ENCODE data around the gene PCDHGB3.
"Not testable (repeated sequence)": the region's sequence is repeated elsewhere in the genome, so short reads cannot be mapped to it uniquely, and the experiment has no call there.

Gene PCDHGB3

GRCh38 chr5:141393267-141393666 is 23.2 kb downstream of the PCDHGB3 start:
- DNase-seq, result no peak

- not testable (repeated sequence) for DNase-seq
Observed at GRCh38 chr5:141394401-141395187, 24.6 kb downstream of the PCDHGB3 start.

- peak; percentile 41 for DNase-seq
Observed at GRCh38 chr5:141397756-141398551, 27.9 kb downstream of the PCDHGB3 start, which contains the start of gene PCDHGB5. TSS of gene PCDHGB5 (plus strand) at chr5:141397947. CDS start at chr5:141398128, 181 bp downstream.

GRCh38 chr5:141398608-141399007 is 28.6 kb downstream of the PCDHGB3 start:
- DNase-seq, result no peak

- DNase-seq, result no peak
Observed at GRCh38 chr5:141399555-141400258, 29.7 kb downstream of the PCDHGB3 start.

- no peak for DNase-seq
Observed at GRCh38 chr5:141402553-141403243, 32.7 kb downstream of the PCDHGB3 start, which contains the start of gene PCDHGA9. TSS of gene PCDHGA9 (plus strand) at chr5:141402778. CDS start at chr5:141402953, 175 bp downstream.

- no peak for DNase-seq
Observed at GRCh38 chr5:141403387-141403786, 33.3 kb downstream of the PCDHGB3 start.

- DNase-seq, result peak; percentile 31
Observed at GRCh38 chr5:141407790-141408505, 37.9 kb downstream of the PCDHGB3 start, which contains the start of gene PCDHGB6. TSS of gene PCDHGB6 (plus strand) at chr5:141408021. CDS start at chr5:141408203, 182 bp downstream.

- no peak for DNase-seq
Observed at GRCh38 chr5:141409598-141410306, 39.7 kb downstream of the PCDHGB3 start.

GRCh38 chr5:141411575-141411974 is 41.5 kb downstream of the PCDHGB3 start:
- no peak for DNase-seq

- peak; percentile 61 for DNase-seq
Observed at GRCh38 chr5:141412854-141413539, 43.0 kb downstream of the PCDHGB3 start, which contains the start of gene PCDHGA10. TSS of gene PCDHGA10 (plus strand) at chr5:141412987. CDS start at chr5:141413176, 189 bp downstream.

GRCh38 chr5:141413540-141414069 is 43.6 kb downstream of the PCDHGB3 start:
- no peak for DNase-seq

GRCh38 chr5:141414548-141415274 is 44.7 kb downstream of the PCDHGB3 start:
- not testable (repeated sequence) for DNase-seq

GRCh38 chr5:141415275-141415618 is 45.2 kb downstream of the PCDHGB3 start:
- not testable (repeated sequence) for DNase-seq

- DNase-seq, result peak; percentile 46
Observed at GRCh38 chr5:141417494-141418172, 47.6 kb downstream of the PCDHGB3 start, which contains the start of gene PCDHGB7. TSS of gene PCDHGB7 (plus strand) at chr5:141417677. CDS start at chr5:141417860, 183 bp downstream.

- no peak for DNase-seq
Observed at GRCh38 chr5:141419074-141419880, 49.2 kb downstream of the PCDHGB3 start.

- peak; percentile 37 for DNase-seq
Observed at GRCh38 chr5:141420855-141421488, 50.9 kb downstream of the PCDHGB3 start, which contains the start of gene PCDHGA11. TSS of gene PCDHGA11 (plus strand) at chr5:141421051. CDS start at chr5:141421228, 177 bp downstream.

Data from activated naive CD4-positive, alpha-beta T cell treated with Interleukin-2 at 50 U/mL for 16 hours (primary cell).